ENCODE measurements around the gene DOCK1.

Gene DOCK1

DNA sequence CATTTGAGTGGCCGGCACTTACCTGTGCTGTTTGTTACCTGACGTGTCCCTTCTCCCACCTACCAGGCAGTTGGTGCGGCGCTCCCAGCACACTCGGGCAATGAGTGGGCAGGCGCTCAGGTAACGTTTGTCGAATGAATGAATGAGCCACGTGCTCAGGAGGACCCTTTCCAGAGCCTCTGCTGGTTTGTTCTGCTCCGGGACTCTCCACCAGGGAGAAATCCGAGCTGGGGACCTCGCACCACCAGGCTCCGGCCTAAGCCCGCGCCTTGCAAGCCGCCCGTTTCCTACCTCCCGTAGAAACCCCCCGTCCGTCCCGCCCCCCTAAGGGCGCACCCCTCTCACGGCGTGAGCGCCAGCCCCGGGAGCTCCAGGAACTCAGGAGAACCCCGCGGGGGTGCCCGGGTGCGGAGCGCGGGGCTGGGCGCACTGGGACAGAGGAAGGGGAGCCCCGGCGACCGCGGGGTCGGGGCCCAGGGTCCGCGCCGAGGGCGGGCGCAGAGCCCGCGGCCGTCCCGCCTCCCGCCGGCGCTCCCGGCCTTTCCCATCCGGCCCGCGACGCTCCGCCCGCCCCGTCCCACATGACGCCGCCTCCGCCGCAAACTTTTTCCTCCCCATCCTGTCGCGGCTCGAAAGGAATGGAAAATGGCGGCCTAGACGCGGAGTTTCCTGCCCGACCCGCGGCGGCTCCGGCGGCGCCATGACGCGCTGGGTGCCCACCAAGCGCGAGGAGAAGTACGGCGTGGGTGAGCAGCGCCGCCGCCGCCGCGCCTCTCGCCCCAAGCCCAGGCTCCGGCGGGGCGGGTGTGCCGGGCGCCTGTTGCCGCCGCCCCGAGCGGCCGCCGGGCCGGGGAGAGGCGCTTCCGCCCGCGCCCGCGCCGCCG, at the start of gene DOCK1:
TSS of gene DOCK1 (plus strand) at position 611 of the 884 bp plus-strand sequence. CDS start at position 701, 90 bp downstream.
- H3K4me1 ChIP-seq (ENCODE audit: insufficient read depth, low read length), result no peaks in the 10 kb centered on the region
- no peak within 1 kb of the TSS for H3K4me3 ChIP-seq (ENCODE audit: low read depth in 1 of 2, low read length in 2 of 2)
- H3K9ac ChIP-seq (ENCODE audit: low read depth, low read length), result no peak within 1 kb of the TSS
- H3K27me3 ChIP-seq (ENCODE audit: insufficient read depth, low read length, poor library complexity), result no peaks in the 10 kb centered on the region
- no peak for ATAC-seq (ENCODE audit: insufficient read depth, low read depth)
- no peak within 1 kb of the TSS for H2AFZ ChIP-seq (ENCODE audit: low read depth, low read length)
- peaks cover 6% of the 10 kb centered on the region for H3K9me3 ChIP-seq (ENCODE audit: insufficient read depth, low read length, severe bottlenecking)
- H3K4me2 ChIP-seq (ENCODE audit: insufficient read depth, low read length), result no peak within 1 kb of the TSS
- no peaks in the 10 kb centered on the region for H3K36me3 ChIP-seq (ENCODE audit: insufficient read depth, low read length)
- no peaks in the 10 kb centered on the region for H3K79me2 ChIP-seq (ENCODE audit: insufficient read depth, low read length)
- no peak for DNase-seq
- no peaks in the 10 kb centered on the region for H4K20me1 ChIP-seq (ENCODE audit: insufficient read depth, low read length)
- no peak within 1 kb of the TSS for H3K27ac ChIP-seq (ENCODE audit: low read length)
- TF ChIP-seq CTCF (IDR thresholded peaks at IDR 0.05; ENCODE audit: borderline replicate concordance, extremely low read depth, low read length, poor library complexity, severe bottlenecking), result no peak
- no peak for TF ChIP-seq EZH2 (IDR thresholded peaks at IDR 0.05; ENCODE audit: borderline replicate concordance, low read depth, low read length, severe bottlenecking)

DNA sequence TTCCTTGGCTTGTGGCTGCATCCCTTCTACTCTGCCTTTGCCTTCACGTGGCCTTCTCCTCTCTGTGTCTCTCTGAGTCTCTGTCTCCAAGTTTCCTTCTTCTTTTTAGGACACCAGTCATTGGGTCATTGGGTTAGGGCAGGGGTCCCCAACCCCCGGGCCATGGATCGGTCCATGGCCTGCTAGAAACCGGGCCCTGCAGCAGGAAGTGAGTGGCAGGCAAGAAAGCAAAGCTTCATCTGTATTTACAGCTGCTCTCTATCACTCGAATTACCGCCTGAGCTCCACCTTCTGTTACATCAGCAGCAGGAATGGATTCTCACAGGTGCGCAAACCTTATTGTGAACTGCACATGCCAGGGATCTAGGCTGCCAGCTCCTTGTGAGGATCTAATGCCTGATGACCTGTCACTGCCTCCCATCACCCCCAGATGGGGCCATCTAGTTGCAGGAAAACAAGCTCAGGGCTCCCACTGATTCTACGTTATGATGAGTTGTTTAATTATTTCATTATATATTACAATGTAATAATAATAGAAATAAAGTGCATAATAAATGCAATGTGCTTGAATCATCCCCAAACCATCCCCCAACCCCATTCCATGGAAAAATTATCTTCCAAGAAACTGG, 47.9 kb upstream of the DOCK1 start:
- no peak overlapping the region for H2AFZ ChIP-seq (ENCODE audit: low read depth, low read length)
- H3K79me2 ChIP-seq (ENCODE audit: insufficient read depth, low read length), result no peaks in the 10 kb centered on the region
- DNase-seq (no peak), ATAC-seq (ENCODE audit: insufficient read depth, low read depth) (no peak)
- H3K4me2 ChIP-seq (ENCODE audit: insufficient read depth, low read length), result no peak overlapping the region
- H3K4me1 ChIP-seq (ENCODE audit: insufficient read depth, low read length), result no peaks in the 10 kb centered on the region
- no peak overlapping the region for H3K27ac ChIP-seq (ENCODE audit: low read length)
- H3K9ac ChIP-seq (ENCODE audit: low read depth, low read length), result no peak overlapping the region
- H3K27me3 ChIP-seq (ENCODE audit: insufficient read depth, low read length, poor library complexity), result no peaks in the 10 kb centered on the region
- H3K36me3 ChIP-seq (ENCODE audit: insufficient read depth, low read length), result no peaks in the 10 kb centered on the region
- no peaks in the 10 kb centered on the region for H3K9me3 ChIP-seq (ENCODE audit: insufficient read depth, low read length, severe bottlenecking)
- H4K20me1 ChIP-seq (ENCODE audit: insufficient read depth, low read length), result no peaks in the 10 kb centered on the region
- no peak overlapping the region for H3K4me3 ChIP-seq (ENCODE audit: low read depth in 1 of 2, low read length in 2 of 2)
- no peak for TF ChIP-seq EZH2 (IDR thresholded peaks at IDR 0.05; ENCODE audit: borderline replicate concordance, low read depth, low read length, severe bottlenecking)
- TF ChIP-seq CTCF (IDR thresholded peaks at IDR 0.05; ENCODE audit: borderline replicate concordance, extremely low read depth, low read length, poor library complexity, severe bottlenecking), result no peak

- no peaks in the 10 kb centered on the region for H3K9me3 ChIP-seq (ENCODE audit: insufficient read depth, low read length, severe bottlenecking)
- DNase-seq, result no peak
- no peaks in the 10 kb centered on the region for H3K4me1 ChIP-seq (ENCODE audit: insufficient read depth, low read length)
- no peak for TF ChIP-seq EZH2 (IDR thresholded peaks at IDR 0.05; ENCODE audit: borderline replicate concordance, low read depth, low read length, severe bottlenecking)
- no peak for TF ChIP-seq CTCF (IDR thresholded peaks at IDR 0.05; ENCODE audit: borderline replicate concordance, extremely low read depth, low read length, poor library complexity, severe bottlenecking)
- no peak overlapping the region for H3K4me2 ChIP-seq (ENCODE audit: insufficient read depth, low read length)
- no peaks in the 10 kb centered on the region for H4K20me1 ChIP-seq (ENCODE audit: insufficient read depth, low read length)
- no peak for ATAC-seq (ENCODE audit: insufficient read depth, low read depth)
- H3K9ac ChIP-seq (ENCODE audit: low read depth, low read length), result no peak overlapping the region
- H3K27me3 ChIP-seq (ENCODE audit: insufficient read depth, low read length, poor library complexity), result no peaks in the 10 kb centered on the region
- H3K4me3 ChIP-seq (ENCODE audit: low read depth in 1 of 2, low read length in 2 of 2), result no peak overlapping the region
- no peaks in the 10 kb centered on the region for H3K79me2 ChIP-seq (ENCODE audit: insufficient read depth, low read length)
- H3K36me3 ChIP-seq (ENCODE audit: insufficient read depth, low read length), result no peaks in the 10 kb centered on the region
- no peak overlapping the region for H2AFZ ChIP-seq (ENCODE audit: low read depth, low read length)
- H3K27ac ChIP-seq (ENCODE audit: low read length), result no peak overlapping the region
Observed at GRCh38 chr10:126867567-126868365, 37.5 kb upstream of the DOCK1 start.

All from DND-41 (cell line).